T-helper 1 cell treated with Interleukin-12 subunit alpha and Interleukin-12 subunit beta and Interleukin-4 antibody, amounts not matched to agents 30 μg/mL and 1 μg/mL, for 36 hours (primary cell): ENCODE data around the gene SHC2.

ENCODE experiments used
- H3K27ac Mint-ChIP-seq: one replicate; pipeline ENCODE4 v1.8.0; 2021; ENCODE audit warnings: mild to moderate bottlenecking, mixed read lengths
- H3K27me3 Mint-ChIP-seq: one replicate; pipeline ENCODE4 v1.8.0; 2021; ENCODE audit warnings: low read depth, mixed read lengths
- H3K36me3 Mint-ChIP-seq: one replicate; pipeline ENCODE4 v1.8.0; 2021; ENCODE audit warnings: low read depth, mixed read lengths
- H3K4me1 Mint-ChIP-seq: one replicate; pipeline ENCODE4 v1.8.0; 2021; ENCODE audit warnings: low read depth, mixed read lengths
- H3K4me3 Mint-ChIP-seq: one replicate; pipeline ENCODE4 v1.8.0; 2021; ENCODE audit warnings: mild to moderate bottlenecking, moderate library complexity, mixed read lengths
- H3K9me3 Mint-ChIP-seq: one replicate; pipeline ENCODE4 v1.8.0; 2021; ENCODE audit warnings: mixed read lengths

The SHC2 gene

GRCh38 chr19:370641-371330 lies 90.0 kb downstream of the SHC2 start:
- Mint-ChIP-seq H3K36me3 (no peaks in the 10 kb centered on the region), H3K9me3 (no peaks in the 10 kb centered on the region), H3K27me3 (peaks cover 8% of the 10 kb centered on the region), H3K27ac (no peak overlapping the region), H3K4me1 (no peaks in the 10 kb centered on the region), H3K4me3 (no peak overlapping the region)

GRCh38 chr19:369876-370275 lies 91.0 kb downstream of the SHC2 start:
- no peaks in the 10 kb centered on the region for H3K9me3 Mint-ChIP-seq
- no peak overlapping the region for H3K27ac Mint-ChIP-seq
- no peak overlapping the region for H3K4me3 Mint-ChIP-seq
- no peaks in the 10 kb centered on the region for H3K36me3 Mint-ChIP-seq
- no peaks in the 10 kb centered on the region for H3K4me1 Mint-ChIP-seq
- peaks cover 8% of the 10 kb centered on the region for H3K27me3 Mint-ChIP-seq

- Mint-ChIP-seq H3K4me3 (no peak overlapping the region), H3K27me3 (peaks cover 8% of the 10 kb centered on the region), H3K4me1 (no peaks in the 10 kb centered on the region), H3K9me3 (no peaks in the 10 kb centered on the region), H3K36me3 (no peaks in the 10 kb centered on the region), H3K27ac (no peak overlapping the region)
Measured at GRCh38 chr19:369256-369655, 91.6 kb downstream of the SHC2 start.

- Mint-ChIP-seq H3K4me1 (no peaks in the 10 kb centered on the region), H3K4me3 (no peak overlapping the region), H3K27me3 (peaks cover 8% of the 10 kb centered on the region), H3K36me3 (no peaks in the 10 kb centered on the region), H3K9me3 (no peaks in the 10 kb centered on the region), H3K27ac (no peak overlapping the region)
Measured at GRCh38 chr19:368630-369024, 92.2 kb downstream of the SHC2 start.

GRCh38 chr19:367963-368629 lies 92.7 kb downstream of the SHC2 start:
- Mint-ChIP-seq H3K4me3 (no peak overlapping the region), H3K9me3 (no peaks in the 10 kb centered on the region), H3K27me3 (peaks cover 8% of the 10 kb centered on the region), H3K27ac (no peak overlapping the region), H3K36me3 (no peaks in the 10 kb centered on the region), H3K4me1 (no peaks in the 10 kb centered on the region)

GRCh38 chr19:367561-367960 lies 93.3 kb downstream of the SHC2 start:
- H3K9me3 Mint-ChIP-seq: no peaks in the 10 kb centered on the region

GRCh38 chr19:366951-367350 lies 93.9 kb downstream of the SHC2 start:
- Mint-ChIP-seq H3K27me3 (peaks cover 8% of the 10 kb centered on the region), H3K4me3 (no peak overlapping the region), H3K4me1 (no peaks in the 10 kb centered on the region), H3K27ac (no peak overlapping the region), H3K36me3 (no peaks in the 10 kb centered on the region), H3K9me3 (no peaks in the 10 kb centered on the region)

More at GRCh38 chr19:367561-367960, 93.3 kb downstream of the SHC2 start:
- Mint-ChIP-seq H3K27ac (no peak overlapping the region), H3K4me3 (no peak overlapping the region), H3K4me1 (no peaks in the 10 kb centered on the region), H3K36me3 (no peaks in the 10 kb centered on the region), H3K27me3 (peaks cover 8% of the 10 kb centered on the region)
